Kidney (tissue), 14 donors: Measurements from ENCODE around the gene NT5DC1. TPM values are rescaled to one million over a fixed set of nuclear protein-coding genes. Genes with fewer than 3 reads are reported as not detected.

ENCODE experiments used
- DNase-seq, 5 donors: peaks; one replicate each; pipeline ENCODE4 v3.0.0-alpha.2; 2013 to 2020
- FAIRE-seq: peaks from 2 replicates; lab custom pipeline; 2012; peaks lifted over from hg19 to GRCh38; lab: Jason Lieb, UNC
- H3K27ac ChIP-seq, 2 donors: one replicate each; pipeline ENCODE4 v1.7.0; 2013; ENCODE audit warnings: low read depth in 2 of 2, low read length in 2 of 2, inconsistent platforms in 1 of 2
- H3K27me3 ChIP-seq: one replicate; pipeline ENCODE4 v1.7.1; 2013; ENCODE audit warnings: low read length, inconsistent platforms; ENCODE audit not compliant: control insufficient read depth, insufficient read depth
- H3K36me3 ChIP-seq, 3 donors: one replicate each; pipeline versions ENCODE4 v1.7.0 to v1.7.1; 2013; ENCODE audit warnings: low read length in 3 of 3, control low read depth in 1 of 3, inconsistent platforms in 1 of 3; ENCODE audit not compliant: insufficient read depth in 3 of 3, control insufficient read depth in 2 of 3
- H3K4me1 ChIP-seq, 3 donors: one replicate each; pipeline versions ENCODE4 v1.7.0 to v1.7.1; 2013; ENCODE audit warnings: low read length in 3 of 3, inconsistent platforms in 1 of 3, low read depth in 1 of 3; ENCODE audit not compliant: control insufficient read depth in 2 of 3, insufficient read depth in 2 of 3
- H3K4me3 ChIP-seq, 3 donors: one replicate each; pipeline versions ENCODE4 v1.7.0 to v1.8.1; 2013; ENCODE audit warnings: low read length in 3 of 3, control low read depth in 1 of 3, inconsistent platforms in 1 of 3
- H3K9ac ChIP-seq, 3 donors: one replicate each; pipeline versions ENCODE4 v1.7.0 to v1.7.1; 2013; ENCODE audit warnings: low read length in 3 of 3, control low read depth in 1 of 3, inconsistent platforms in 1 of 3
- H3K9me3 ChIP-seq, 3 donors: one replicate each; pipeline versions ENCODE4 v1.7.0 to v1.7.1; 2013; ENCODE audit warnings: low read length in 3 of 3, control low read depth in 1 of 3, inconsistent platforms in 1 of 3; ENCODE audit not compliant: control insufficient read depth in 2 of 3, insufficient read depth in 1 of 3
- CTCF ChIP-seq: IDR thresholded peaks from 3 replicates; pipeline ENCODE4 v1.5.1; 2012; ENCODE audit warnings: mild to moderate bottlenecking, moderate library complexity, borderline replicate concordance; ENCODE audit not compliant: insufficient read depth; ENCODE audit errors: extremely low read depth
- intact Hi-C: fragments of 100-400 bp; cut with DNase I; formaldehyde crosslinking; loops from one replicate; pipeline ENCODE4 v1.11.1; 2022
- polyA plus RNA-seq: library from polyadenylated mRNA; stranded (reverse); fragments of 350-450 nt; fragmentation: Illumina TruSeq; extraction: RNeasy Lipid Tissue Mini Kit (QIAGEN cat#74804); gene quantifications from one replicate; pipeline ENCODE4 v1.2.3, GENCODE V29; 2014; ENCODE audit warnings: low read depth, low replicate concordance; ENCODE audit not compliant: insufficient read depth
- total RNA-seq: library from RNA; stranded (reverse); fragmentation: NEBNext Ultra II Directional; extraction: Animal tissue kit (Norgen Biotek cat#: 25700); gene quantifications from one replicate; pipeline ENCODE4 v1.2.1, GENCODE V29; 2021
- donor health status: control.
- donor health status: control.
- donor health status: control.
- donor health status: control.
- donor health status: control.
- donor health status: DM: yes; HTN: yes; CAD: no.
- donor health status: Normal renal cell carcinoma (clear cell type).

NT5DC1 gene
- total and polyA plus RNA-seq, 2 donors from 2014 or later: 34.8 to 41.7 TPM

GRCh38 chr6:116074732-116075390 is 25.8 kb upstream of the NT5DC1 start:
- no peak for DNase-seq
- TF ChIP-seq CTCF: no peak
- H3K27me3 ChIP-seq: no peaks in the 10 kb centered on the region
- H3K27ac ChIP-seq: no peak overlapping the region
- no peak for FAIRE-seq
- no peaks in the 10 kb centered on the region for H3K4me1 ChIP-seq
- H3K9me3 ChIP-seq: no peaks in the 10 kb centered on the region
- H3K9ac ChIP-seq: no peak overlapping the region
- H3K4me3 ChIP-seq: no peak overlapping the region
- intact Hi-C loops: no loop called here
- no peaks in the 10 kb centered on the region for H3K36me3 ChIP-seq

GRCh38 chr6:116078522-116078921 is 22.1 kb upstream of the NT5DC1 start:
- Histone ChIP-seq H3K9ac (no peak overlapping the region), H3K36me3 (no peaks in the 10 kb centered on the region), H3K4me3 (no peak overlapping the region), H3K4me1 (no peaks in the 10 kb centered on the region), H3K27ac (no peak overlapping the region), H3K27me3 (no peaks in the 10 kb centered on the region), H3K9me3 (no peaks in the 10 kb centered on the region)
- no peak for TF ChIP-seq CTCF
- DNase-seq (no peak), FAIRE-seq (no peak)
- intact Hi-C loops: no loop called here

- no peak for FAIRE-seq
- H3K9ac ChIP-seq: no peak overlapping the region
- intact Hi-C loops: no loop called here
- no peaks in the 10 kb centered on the region for H3K4me1 ChIP-seq
- no peaks in the 10 kb centered on the region for H3K9me3 ChIP-seq
- TF ChIP-seq CTCF: no peak
- DNase-seq: no peak
- no peak overlapping the region for H3K27ac ChIP-seq
- no peak overlapping the region for H3K4me3 ChIP-seq
- H3K36me3 ChIP-seq: no peaks in the 10 kb centered on the region
- no peaks in the 10 kb centered on the region for H3K27me3 ChIP-seq
Measured at GRCh38 chr6:116078945-116079344, 21.7 kb upstream of the NT5DC1 start.

GRCh38 chr6:116083052-116083451 is 17.6 kb upstream of the NT5DC1 start:
- Histone ChIP-seq H3K36me3 (no peaks in the 10 kb centered on the region), H3K9me3 (no peaks in the 10 kb centered on the region), H3K27ac (no peak overlapping the region), H3K4me3 (no peak overlapping the region), H3K9ac (no peak overlapping the region), H3K27me3 (no peaks in the 10 kb centered on the region), H3K4me1 (no peaks in the 10 kb centered on the region)
- intact Hi-C loops: no loop called here
- no peak for FAIRE-seq
- no peak for TF ChIP-seq CTCF
- no peak for DNase-seq
